Hippocampal formation (tissue), 2 donors: Measurements from ENCODE around the gene DOCK4.

Experiments used
- DNase-seq, 2 donors: peaks; one replicate each; lab custom pipeline; 2025; lab: John Stamatoyannopoulos, UW

The DOCK4 gene

DNA sequence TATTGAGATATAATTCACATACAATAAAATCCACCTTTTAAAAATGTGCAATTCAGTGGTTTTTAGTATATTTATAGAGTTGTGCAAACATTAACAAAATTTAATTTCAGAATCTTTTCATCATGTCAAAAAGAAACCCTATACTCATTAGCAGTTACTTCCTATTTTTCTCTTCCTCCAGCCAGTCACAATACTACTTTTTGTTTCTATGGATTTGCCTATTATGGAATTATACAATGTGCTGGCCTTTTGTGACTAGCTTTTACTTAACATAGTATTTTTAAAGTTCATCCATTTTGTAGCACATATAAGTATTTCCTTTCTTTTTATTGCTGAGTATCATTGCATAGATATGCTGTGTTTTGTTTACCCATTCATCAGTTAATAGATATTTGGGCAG lies 444.0 kb downstream of the DOCK4 start:
- DNase-seq: no peak

DNA sequence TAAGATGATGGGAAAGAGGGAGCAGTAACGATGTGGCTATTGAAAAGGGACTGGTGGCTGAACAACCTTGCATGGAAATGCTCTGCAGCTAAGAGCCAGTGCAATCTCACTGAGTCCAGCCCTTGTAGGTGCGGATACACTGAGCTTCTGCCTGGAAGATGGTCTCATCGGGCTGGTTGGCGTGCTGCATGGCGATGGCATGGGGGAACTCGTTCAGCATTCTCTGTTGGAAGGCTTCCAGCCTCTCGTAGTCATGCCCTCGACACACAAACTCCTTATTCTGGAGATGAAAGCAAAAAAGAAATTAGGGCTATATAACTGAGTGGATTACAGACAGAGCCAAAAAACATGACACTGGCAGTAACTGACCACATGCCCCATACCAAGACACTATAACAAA lies 446.2 kb downstream of the DOCK4 start:
- DNase-seq: no peak

DNA sequence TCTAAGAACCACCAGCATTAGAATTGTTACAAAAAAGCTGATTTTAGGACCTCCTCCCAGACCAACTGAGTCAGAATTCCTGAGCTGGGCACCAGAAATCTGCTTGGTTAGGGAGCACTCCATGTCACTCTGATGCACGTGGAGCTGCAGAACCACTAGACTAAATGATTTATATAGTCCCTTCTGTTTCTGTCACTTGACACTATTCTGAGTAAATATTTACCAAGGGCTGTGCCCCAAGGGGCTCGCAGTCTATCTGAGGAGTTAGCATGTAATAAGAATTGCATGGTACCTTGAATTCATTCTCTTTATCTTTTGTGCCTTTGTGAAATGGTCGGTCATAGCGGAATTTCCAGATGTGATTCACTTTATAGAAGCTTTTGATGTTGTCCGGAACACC lies 447.9 kb downstream of the DOCK4 start:
- no peak for DNase-seq

DNA sequence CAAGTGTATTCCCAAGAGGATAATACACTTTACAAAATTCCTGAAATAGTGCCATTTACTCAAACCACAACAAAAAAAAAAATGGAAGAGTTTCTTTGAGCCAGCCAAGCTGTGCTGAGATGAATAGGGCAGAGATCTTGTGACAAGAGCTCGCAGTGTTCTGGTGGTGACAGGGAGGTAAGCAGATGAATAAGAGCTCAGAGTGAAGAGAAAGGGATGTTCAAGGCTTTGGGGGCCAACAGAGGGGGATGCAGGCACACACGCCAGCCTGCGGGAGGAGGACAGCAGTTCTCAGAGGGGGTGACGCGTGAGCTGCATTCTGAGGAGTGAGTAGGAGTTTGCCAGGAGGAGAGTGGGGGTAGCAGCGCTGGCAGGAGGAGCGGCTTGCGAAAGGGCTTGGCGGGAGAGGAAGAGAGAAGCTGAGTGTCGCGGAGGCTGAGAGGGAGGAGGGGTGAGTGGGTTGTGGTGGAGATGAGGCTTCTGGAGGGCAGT lies 449.5 kb downstream of the DOCK4 start:
- peak; percentile 75 to 90 for DNase-seq

DNA sequence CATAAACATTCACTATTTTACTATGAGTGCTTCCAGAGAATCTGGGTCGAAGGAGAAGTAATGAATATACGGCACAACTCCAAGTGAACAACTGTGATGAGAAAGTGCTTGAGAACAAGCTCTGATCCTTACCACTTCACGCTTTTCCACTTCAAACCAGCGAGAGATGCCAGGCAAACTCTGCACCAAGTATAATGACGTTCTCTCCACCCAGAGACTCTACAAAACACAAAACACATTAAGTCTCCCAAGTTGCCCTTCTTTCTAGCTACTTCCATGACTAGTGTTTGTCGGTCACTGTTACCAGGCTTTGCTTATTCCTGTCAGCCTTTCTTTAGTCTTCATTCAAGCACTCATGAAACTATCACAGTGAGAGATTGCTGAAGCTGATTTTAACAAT lies 450.8 kb downstream of the DOCK4 start:
- DNase-seq: no peak

DNA sequence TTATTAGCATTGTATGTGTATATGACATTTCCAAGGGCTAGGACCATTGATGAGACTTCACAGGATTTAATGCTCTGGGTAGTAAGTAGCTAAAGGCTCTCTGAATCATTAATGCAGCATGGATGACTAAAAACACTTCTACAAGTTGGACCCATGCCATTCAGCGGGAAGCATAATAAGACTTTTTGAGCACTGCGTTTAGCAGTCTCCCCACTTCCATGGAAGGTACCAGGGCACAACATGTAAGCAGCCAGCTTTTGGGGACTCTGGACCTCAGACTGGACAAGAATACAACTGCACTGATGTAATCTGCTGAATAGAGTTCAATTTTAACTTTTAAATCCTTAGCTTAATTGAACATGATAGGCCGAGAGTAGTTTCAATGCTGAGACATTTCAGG lies 452.2 kb downstream of the DOCK4 start:
- DNase-seq: peak in 1 of 2 donors; percentile 41

DNA sequence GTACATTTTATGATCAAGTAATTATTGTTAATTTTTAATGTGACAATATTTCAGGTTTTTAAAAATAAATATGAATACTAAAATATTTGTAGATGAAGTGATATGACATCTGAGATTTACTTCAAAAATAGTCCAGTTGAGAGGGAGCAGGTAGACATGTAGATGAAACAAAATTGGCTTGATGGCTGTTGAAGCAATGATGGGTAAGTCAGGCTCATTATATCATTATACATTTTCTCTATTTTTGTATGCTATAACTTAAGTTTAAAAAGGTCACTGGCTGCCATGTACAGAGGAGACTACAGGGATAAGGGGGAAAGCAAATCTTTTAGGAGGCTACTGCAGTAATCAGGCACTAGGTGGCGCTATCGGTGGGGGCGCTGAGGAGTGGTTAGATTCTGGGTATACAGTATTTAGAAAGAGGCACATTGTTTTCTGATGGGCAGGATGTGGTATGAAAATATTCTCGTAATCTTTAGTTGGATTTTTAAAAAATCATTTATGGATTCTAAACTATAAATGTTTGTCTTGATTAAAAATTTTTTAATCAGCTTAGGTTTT lies 454.1 kb downstream of the DOCK4 start:
- DNase-seq: peak; percentile 21 to 28

DNA sequence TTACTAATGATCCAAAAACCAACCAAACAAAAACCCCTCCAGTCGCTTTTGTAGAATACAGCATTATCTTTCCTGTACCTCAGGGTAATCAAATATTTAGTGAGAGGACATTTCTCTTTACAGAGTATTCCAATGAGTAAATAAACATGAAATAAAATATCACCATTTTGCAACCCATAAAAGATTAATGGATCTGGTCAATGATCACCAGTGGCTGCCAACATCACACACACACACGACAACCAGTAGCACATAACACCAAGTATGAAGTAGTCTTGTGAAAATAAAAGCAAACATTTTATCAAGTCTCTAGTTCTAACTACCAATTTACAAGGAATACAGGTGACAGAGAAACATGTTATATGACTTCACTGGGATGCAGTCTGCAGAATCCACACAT lies 455.3 kb downstream of the DOCK4 start:
- DNase-seq: no peak

DNA sequence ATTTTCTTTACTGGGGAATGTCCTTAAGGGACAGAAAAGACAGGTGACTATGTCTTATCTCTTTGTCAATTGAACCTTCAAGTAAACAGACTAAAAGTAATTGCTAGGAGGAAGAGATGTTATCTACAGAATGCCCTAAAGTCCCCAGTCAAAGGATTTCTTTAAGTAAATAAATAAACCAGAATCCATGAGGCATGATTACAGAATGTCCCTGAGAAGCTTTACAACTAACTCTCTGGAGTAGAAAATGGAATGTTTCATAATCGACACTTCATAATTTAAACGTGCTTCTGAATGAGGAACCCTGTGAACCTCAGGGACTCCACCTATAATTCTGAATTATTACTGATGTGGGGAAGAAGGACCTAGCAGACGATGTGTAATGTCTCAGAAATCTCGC lies 456.0 kb downstream of the DOCK4 start:
- no peak for DNase-seq

DNA sequence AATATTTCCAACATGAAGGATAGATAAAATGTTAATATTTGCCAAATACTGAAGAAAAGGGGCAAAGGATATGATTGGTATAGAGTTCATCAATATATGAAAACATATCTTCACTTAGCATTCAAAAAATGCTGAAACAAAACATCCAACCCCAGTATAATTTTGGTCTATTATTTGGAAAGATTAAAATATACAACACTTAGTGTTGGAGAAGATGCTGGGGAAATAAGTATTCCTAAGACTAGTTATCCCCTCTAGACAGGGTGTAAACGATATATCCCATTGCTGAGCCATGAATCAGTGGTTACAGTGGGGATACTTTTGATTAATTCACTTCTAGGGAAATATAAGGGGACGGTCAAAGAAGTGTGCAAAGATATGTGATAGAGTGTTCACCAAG lies 456.6 kb downstream of the DOCK4 start:
- DNase-seq: no peak

DNA sequence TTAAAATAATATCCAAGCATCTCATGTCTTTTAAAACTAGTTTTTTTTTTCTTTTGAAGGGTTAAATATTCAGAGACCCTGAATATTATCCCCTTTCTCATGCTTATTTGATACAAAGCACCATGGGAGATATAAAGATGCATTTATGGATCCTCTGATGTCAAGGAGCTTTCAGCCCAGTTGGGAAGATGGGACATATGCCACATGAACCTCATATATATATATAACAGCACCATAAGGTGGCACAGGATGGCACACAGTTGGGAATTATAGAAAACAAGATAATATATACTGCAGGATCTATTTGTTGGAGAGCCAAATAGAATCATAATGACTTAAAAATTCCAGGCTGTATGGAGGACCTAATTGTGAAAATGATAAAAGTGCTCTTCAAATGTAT lies 458.5 kb downstream of the DOCK4 start:
- no peak for DNase-seq

DNA sequence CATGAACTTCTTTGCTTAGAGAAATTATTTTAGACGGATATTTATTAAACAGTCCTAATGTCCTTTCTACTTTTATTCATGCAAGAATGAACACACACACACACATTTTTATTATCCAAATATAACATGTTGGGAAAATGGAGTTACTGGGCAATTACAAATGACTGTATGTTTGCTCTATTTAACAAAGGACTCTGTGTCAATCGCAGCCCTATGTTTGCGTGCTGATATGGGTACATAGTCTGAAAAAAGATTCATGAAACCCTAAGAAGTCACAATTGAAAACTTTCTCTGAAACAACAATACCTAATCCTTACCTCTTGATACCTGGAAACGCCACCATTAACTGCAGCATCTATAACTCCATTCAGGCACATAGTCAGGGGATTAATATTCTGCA lies 459.2 kb downstream of the DOCK4 start:
- no peak for DNase-seq

DNA sequence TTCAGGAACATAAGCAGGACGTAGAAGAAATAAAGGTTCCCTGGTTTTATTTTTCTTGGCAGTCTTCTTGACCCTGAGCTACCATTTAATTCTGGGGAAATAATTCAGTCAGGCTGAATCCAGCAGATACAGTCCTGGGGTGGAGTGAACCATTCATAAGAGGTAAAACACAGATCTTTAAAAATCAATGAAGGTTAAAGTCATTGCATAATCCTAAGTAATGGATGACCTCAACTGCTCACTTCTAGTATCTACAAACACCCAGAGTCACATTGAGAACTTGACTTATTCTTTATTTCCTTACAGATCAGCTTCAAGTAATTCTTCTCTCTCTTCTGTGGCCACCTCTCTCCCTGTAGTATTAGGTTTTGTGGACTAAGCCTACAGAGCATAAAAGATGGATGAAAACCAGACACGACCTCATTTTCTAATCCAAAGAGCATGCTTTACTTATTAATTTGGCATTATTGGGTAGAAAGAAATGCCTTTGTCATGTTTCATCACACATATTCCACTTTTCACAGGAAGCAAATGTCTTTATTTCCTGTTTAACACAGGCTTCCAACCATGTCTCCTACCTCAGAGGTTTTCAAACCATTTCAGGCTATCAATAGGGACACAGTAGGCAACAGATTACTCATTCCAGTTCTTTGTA lies 461.6 kb downstream of the DOCK4 start:
- no peak for DNase-seq

DNA sequence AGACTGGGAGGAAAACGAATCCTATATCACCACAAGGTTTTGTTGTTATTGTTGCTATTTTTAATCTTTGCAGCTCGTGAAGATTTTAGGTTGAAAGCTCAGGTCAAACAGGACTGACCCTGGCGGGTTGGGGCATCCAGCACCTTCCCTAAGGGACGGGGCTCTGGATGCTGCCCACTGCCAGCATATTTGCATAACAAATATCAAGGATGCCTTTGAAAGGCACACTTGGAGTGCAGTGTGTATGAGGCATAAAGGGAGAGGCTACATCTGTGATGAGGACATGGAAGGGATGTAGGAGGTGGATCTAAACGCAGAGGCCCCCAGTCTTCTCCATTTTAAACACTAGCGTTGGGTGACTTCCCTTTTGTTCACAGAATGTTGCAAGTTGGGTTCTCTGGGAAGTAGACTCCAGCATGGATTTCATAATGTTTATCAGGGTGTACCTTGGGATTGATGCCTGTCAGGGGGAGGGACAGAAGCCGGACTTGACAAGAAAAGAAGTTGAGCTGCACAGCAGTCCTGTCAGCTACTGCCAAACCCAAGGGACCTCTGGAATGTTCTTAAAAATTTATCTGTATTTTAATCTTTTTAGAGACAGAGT lies 462.9 kb downstream of the DOCK4 start:
- DNase-seq: no peak

DNA sequence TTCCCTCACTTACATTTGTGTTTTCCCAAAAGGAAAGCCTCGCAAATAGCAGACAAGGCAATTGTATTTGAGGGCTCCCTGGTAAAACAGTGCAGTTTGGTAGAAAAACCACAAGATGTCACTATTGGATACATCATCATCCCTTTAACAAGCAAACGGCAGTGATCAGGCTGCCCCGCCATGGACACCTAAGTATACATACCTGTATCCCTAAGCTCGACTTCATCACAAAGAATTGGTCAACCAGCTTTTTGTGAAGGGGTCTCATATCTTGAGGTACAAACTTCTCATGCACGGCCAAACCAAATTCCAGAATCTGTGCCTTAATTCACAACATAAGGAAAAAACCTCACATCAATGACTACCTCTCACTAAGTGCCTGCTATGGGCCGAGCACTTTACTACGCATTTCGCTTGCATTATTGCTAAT lies 464.4 kb downstream of the DOCK4 start:
- DNase-seq: peak; percentile 28 to 79

DNA sequence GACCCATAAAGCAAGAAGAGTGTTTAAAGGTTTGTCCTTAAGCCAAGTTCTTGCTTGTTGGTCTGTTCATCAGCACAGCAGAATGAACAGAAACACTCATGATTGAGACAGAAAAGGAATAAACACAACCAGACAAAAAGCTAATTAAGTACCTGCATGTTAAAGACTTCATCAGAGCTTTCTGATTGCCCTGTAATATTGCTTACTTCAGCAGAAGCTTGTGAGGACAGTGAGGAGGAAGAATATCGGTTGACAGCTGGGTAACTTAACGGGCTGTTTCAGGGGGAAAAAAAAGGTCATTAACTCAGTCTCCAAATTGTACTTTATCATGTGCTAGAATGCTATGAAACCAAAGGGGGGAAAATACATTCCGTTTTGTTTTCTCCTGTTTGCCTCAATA lies 465.3 kb downstream of the DOCK4 start:
- no peak for DNase-seq

DNA sequence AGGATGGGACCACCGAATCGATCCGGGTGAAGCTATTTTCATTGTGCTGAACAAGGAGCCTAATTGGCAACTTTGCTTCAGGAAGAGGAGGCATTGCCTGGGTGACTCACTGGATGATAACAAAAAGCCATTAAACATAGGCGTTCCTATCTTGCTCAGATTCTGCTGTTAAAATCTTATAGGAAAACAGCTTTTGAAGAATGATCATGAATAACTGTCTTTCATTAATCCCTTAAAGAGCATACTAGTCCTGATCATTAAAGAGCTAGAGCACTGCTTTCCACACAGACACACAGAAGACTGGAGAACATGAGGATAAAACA lies 469.7 kb downstream of the DOCK4 start:
- no peak for DNase-seq

DNA sequence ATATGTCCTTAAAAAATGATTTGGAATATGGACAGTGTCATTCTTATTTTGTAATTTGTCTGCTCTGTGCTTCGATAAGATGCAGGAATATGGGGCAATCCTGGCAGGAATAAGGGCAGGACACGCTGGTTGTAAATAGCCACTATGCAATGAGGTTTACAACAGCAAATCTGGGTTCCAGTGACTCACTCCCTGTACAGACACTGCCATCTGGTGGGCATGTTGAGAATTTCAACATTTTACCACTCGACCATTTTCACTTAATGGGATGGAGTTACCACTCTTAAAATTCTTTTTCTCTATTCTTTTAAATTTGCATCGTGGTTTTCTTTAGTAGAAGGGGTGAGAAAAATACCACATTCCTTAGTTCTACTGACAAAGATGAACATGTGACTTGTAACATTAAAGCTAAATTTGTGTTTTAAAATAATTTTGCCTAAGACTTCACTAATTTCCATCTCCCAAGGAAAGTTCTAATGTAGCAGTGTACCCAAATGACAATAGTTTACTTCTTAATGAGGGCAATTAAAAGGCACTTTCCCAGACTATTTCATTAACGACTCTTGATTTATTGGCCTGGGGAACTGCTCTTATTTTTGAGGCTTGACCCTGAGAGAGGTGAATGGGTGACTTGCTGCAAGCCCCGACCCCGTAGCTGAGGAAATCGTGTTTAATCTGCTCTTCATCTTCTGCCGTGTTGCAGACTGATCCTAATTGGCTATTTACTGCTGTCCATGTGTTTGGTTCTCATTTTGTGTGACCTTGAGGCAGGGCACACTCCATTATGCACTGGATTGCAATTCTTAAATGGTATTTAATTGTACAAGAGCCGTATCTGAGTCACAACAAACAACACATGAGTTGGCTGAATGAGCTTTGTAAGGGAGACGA lies 470.3 kb downstream of the DOCK4 start:
- peak; percentile 22 to 84 for DNase-seq

DNA sequence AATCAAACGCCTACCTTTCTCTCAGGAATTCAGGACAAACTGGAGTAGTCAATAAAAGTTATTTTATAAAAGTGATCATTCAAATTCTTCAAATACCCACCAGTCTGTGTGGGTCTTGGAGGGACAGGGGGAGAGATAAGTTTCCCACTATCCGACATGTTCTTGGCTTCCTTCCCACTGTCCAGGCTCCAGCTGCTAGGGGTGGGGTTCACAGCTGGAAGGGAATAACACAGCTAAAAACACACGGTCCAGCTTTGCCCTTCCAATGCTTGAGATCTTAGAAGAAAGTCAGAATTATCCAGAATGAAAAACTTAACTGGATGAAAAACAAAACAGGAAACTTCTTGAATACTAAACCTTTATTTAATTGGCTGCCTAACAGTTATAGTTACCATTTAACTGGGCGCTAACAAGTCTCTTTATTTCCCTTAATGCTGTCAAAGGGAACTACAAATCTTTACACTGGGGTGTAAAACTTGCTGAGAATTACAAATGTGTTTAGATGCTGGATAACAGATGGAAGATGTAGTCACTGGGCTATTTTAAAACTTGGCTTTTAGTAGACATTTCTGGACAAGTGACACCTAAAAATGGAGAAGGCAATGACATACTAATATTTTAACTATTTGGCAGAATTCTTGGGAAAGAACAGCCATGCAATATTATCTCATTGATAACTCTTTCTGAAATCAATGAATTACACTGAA lies 471.1 kb downstream of the DOCK4 start:
- DNase-seq: no peak

DNA sequence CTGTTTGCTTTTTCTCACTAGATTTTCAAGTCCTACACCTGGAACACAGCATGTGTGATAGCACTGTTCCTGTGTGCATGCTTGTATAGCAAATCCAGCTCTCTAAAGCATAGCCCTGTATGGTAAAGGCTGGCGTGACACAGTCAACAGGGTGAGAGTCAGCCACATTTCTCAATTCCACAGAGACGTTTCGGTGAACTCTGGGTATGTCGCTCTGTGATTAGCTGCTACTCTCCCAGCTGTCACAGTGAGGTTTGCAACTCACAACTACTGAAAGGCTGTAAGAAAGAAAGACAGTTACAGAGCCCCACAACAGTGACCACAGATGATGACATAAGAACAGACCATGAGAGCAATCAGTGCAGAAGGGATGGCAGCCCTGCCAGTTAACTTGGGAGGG lies 473.3 kb downstream of the DOCK4 start:
- no peak for DNase-seq

DNA sequence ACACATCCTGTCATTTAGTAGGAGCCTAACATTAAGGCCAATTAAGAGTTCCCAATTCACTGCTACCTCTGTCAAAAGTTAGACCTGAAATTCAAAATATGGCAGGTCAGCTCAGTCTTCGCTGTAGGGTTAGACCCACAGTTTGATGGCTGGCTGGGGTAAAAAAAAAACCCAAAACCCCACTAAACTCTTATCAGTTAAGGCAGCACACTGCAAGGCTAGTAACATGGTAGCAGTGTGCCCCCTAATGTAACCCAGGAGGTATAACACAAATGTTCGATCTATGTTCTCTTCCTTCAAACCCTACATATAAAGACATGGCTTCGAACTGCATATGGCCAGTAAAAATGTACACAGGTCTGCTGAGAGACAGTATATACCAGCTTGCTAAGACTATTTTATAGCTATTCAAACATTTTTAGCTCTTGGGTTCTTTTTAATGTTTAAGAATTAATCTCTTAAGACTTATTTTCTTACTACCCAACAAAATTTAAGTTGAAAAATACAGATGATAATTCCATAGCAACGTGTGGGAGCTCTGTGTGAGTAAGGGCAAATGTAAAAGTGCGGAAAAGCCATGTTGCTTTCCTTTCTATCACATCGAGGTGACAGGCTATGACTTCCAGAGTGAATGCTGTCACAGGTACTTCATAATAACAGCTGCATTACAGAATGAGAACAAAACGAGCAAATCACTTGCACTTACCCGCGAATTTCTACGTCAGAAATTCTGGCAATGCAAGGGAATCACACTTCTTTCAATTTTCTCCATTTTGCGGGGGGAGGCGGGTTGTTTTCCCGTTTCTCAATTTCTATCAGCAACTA lies 475.5 kb downstream of the DOCK4 start:
- peak in 1 of 2 donors; percentile 19 for DNase-seq
